K562 (cell line): ENCODE results near the gene OGDH. TPM values are rescaled to one million over a fixed set of nuclear protein-coding genes. Genes with fewer than 3 reads are reported as not detected.

ENCODE experiments used
- ATAC-seq: fragments of 200-7000 bp; cut with Tn5 transposase; 3 replicates; pipeline ENCODE4 v1.9.1; 2020; ENCODE audit warnings: moderate library complexity
- BruUV-seq: library from RNA; stranded (reverse); fragments of 400-500 nt; replicated peaks from 2 replicates; lab custom pipeline; 2021; lab: Mats Ljungman, UMichigan
- CTCF ChIA-PET: fragments of 300-600 bp; formaldehyde crosslinking; extraction: SDS; loops from one replicate; lab custom pipeline; 2021; ENCODE audit warnings: low intra/inter-chr PET ratio; lab: Yijun Ruan, JAX
- POLR2A ChIA-PET: fragments of 300-600, 350-650 bp; sonication (Branson Sonifier 250); formaldehyde crosslinking; extraction: SDS; loops from one replicate; lab custom pipeline; 2021; ENCODE audit warnings: antibody characterized with exemption, inconsistent platforms; lab: Yijun Ruan, JAX
- DNase-seq, 4 experiments: peaks; one replicate each; pipeline versions ENCODE4 v3.0.0 to v3.0.0-alpha.2; 2011 to 2018; ENCODE audit warnings: low spot score in 3 of 4, mixed read lengths in 3 of 4; ENCODE audit errors: extremely low read depth in 1 of 4
- FAIRE-seq: peaks from 2 replicates; lab custom pipeline; 2011; peaks lifted over from hg19 to GRCh38; lab: Jason Lieb, UNC
- H2AFZ ChIP-seq: 2 replicates; pipeline ENCODE4 v1.6.0; 2011; ENCODE audit warnings: low read depth, low read length, control low read depth, inconsistent platforms
- H3K27ac ChIP-seq: fragments of 200-600 bp; 3 replicates; pipeline ENCODE4 v1.8.0; 2011; ENCODE audit warnings: low read depth, mild to moderate bottlenecking, control low read depth, inconsistent platforms, low read length, moderate library complexity, mixed read lengths; ENCODE audit errors: extremely low read depth
- H3K27me3 ChIP-seq, 2 experiments: fragments of 300-600 bp in 1 of 2; 2 replicates in 1 of 2; 3 replicates in 1 of 2; pipeline versions ENCODE4 v1.6.0 to v1.8.0; 2011; ENCODE audit warnings: inconsistent platforms in 2 of 2, low read length in 2 of 2, mild to moderate bottlenecking in 1 of 2, mixed read lengths in 1 of 2, moderate library complexity in 1 of 2; ENCODE audit not compliant: control insufficient read depth in 2 of 2, insufficient read depth in 2 of 2
- H3K36me3 ChIP-seq: fragments of 300-600 bp; 3 replicates; pipeline ENCODE4 v1.8.0; 2011; ENCODE audit warnings: mild to moderate bottlenecking, low read length, inconsistent platforms; ENCODE audit not compliant: control insufficient read depth, insufficient read depth
- H3K4me1 ChIP-seq, 2 experiments: fragments of 200-600 bp in 1 of 2; replicated peaks in 1 of 2; 2 replicates in 1 of 2; 3 replicates in 1 of 2; pipeline versions ENCODE4 v1.5.1 to v1.8.0; 2011; ENCODE audit warnings: inconsistent platforms in 2 of 2, low read length in 2 of 2, mild to moderate bottlenecking in 1 of 2, mixed read lengths in 1 of 2, moderate library complexity in 1 of 2; ENCODE audit not compliant: control insufficient read depth in 2 of 2, insufficient read depth in 2 of 2
- H3K4me2 ChIP-seq: 2 replicates; pipeline ENCODE4 v1.6.1; 2011; ENCODE audit warnings: low read length, control low read depth, inconsistent platforms, mixed read lengths; ENCODE audit not compliant: insufficient read depth
- H3K4me3 ChIP-seq: fragments of 200-600 bp; sonication (generic), shearing (Covaris generic); 2 replicates; pipeline ENCODE4 v1.5.1; 2016; ENCODE audit warnings: control low read depth, inconsistent platforms
- H3K79me2 ChIP-seq: fragments of 200-600 bp; 3 replicates; pipeline ENCODE4 v1.8.0; 2011; ENCODE audit warnings: low read length, inconsistent platforms; ENCODE audit not compliant: control insufficient read depth, insufficient read depth
- H3K9ac ChIP-seq, 2 experiments: 2 replicates each; pipeline versions ENCODE4 v1.6.0 to v1.6.1; 2011; ENCODE audit warnings: low read depth in 2 of 2, low read length in 2 of 2, control low read depth in 1 of 2, inconsistent platforms in 1 of 2, mild to moderate bottlenecking in 1 of 2, mixed read lengths in 1 of 2; ENCODE audit not compliant: insufficient read depth in 1 of 2
- H3K9me1 ChIP-seq: one replicate; pipeline ENCODE4 v1.6.0; 2011; ENCODE audit warnings: inconsistent platforms, mild to moderate bottlenecking, low read length, moderate library complexity; ENCODE audit not compliant: control insufficient read depth, insufficient read depth
- H3K9me3 ChIP-seq: replicated peaks from 2 replicates; pipeline ENCODE4 v1.5.1; 2011; ENCODE audit warnings: low read depth, low read length, inconsistent platforms; ENCODE audit not compliant: control insufficient read depth, insufficient read depth
- H4K20me1 ChIP-seq: replicated peaks from 2 replicates; pipeline ENCODE4 v1.6.1; 2011; ENCODE audit warnings: low read length, inconsistent platforms, mixed read lengths; ENCODE audit not compliant: control insufficient read depth, insufficient read depth
- C11orf30 ChIP-seq: fragments of 450-650 bp; IDR thresholded peaks from 2 replicates; pipeline ENCODE4 v1.6.1; 2016; ENCODE audit warnings: low read depth, mild to moderate bottlenecking
- HES1 ChIP-seq: fragments of 450-650 bp; IDR thresholded peaks from 2 replicates; pipeline ENCODE4 v1.6.1; 2016; ENCODE audit warnings: low read depth, mild to moderate bottlenecking, moderate library complexity
- HMG20A ChIP-seq: fragments of 450-650 bp; formaldehyde crosslinking; conservative IDR thresholded peaks from 2 replicates; pipeline ENCODE4 v1.4.0; 2020; ENCODE audit warnings: mild to moderate bottlenecking, mixed read lengths
- POLR2G ChIP-seq: fragments of 200-400 bp; formaldehyde crosslinking; IDR thresholded peaks from 2 replicates; pipeline ENCODE4 v1.6.1; 2017; ENCODE audit warnings: low read depth, mild to moderate bottlenecking, antibody characterized with exemption, low read length, moderate library complexity
- ZNF316 ChIP-seq: fragments of 450-650 bp; IDR thresholded peaks from 2 replicates; pipeline ENCODE4 v1.6.1; 2016
- WGBS: fragments of 100-300 bp; shearing (Covaris generic); methylation state at CpG from one replicate; pipeline ENCODE4 v1.1.6; 2016; ENCODE audit warnings: low coverage, mixed read lengths; ENCODE audit not compliant: insufficient coverage; ENCODE audit errors: missing lambda C conversion rate; 5-methylcytosine and 5-hydroxymethylcytosine counted together
- in situ Hi-C: fragments of 300-500 bp; cut with MboI; formaldehyde crosslinking; loops from 4 replicates; pipeline ENCODE4 v1.15.0; 2018; ENCODE audit warnings: inconsistent platforms, mixed read lengths
- intact Hi-C: fragments of 100-400 bp; cut with micrococcal nuclease; formaldehyde crosslinking; loops from 2 replicates; pipeline ENCODE4 v1.14.2; 2022
- polyA plus RNA-seq, 8 experiments: library from polyadenylated mRNA; depleted of rRNA in 4 of 8; stranded (reverse) in 5 of 8; unstranded in 3 of 8; fragments of >200 nt; fragmentation: Nextera tagmentation in 2 of 8; fragmentation: Illumina TruSeq in 1 of 8; extraction: Ambion mirVana in 2 of 8; extraction: Trizol in 1 of 8; gene quantifications; 2 replicates each; pipeline versions ENCODE4 v1.2.1 to v1.2.3, GENCODE V29; 2011 to 2014; ENCODE audit warnings: inconsistent platforms in 1 of 8, missing spikeins in 1 of 8
- total RNA-seq, 7 experiments: library from RNA; depleted of rRNA in 6 of 7; stranded (reverse); fragments of >200 nt in 6 of 7; fragmentation: Illumina TruSeq in 2 of 7; extraction: Trizol in 2 of 7; gene quantifications; 2 replicates each; pipeline versions ENCODE4 v1.2.1 to v1.2.3, GENCODE V29; 2011 to 2021; ENCODE audit warnings: low replicate concordance in 1 of 7

The OGDH gene
- total and polyA plus RNA-seq, 9 of the 15 experiments (the other 6 are each of a cell fraction or from before 2014, with no cell fraction given), result 3.1 to 80.3 (median 23.5) TPM

DNA sequence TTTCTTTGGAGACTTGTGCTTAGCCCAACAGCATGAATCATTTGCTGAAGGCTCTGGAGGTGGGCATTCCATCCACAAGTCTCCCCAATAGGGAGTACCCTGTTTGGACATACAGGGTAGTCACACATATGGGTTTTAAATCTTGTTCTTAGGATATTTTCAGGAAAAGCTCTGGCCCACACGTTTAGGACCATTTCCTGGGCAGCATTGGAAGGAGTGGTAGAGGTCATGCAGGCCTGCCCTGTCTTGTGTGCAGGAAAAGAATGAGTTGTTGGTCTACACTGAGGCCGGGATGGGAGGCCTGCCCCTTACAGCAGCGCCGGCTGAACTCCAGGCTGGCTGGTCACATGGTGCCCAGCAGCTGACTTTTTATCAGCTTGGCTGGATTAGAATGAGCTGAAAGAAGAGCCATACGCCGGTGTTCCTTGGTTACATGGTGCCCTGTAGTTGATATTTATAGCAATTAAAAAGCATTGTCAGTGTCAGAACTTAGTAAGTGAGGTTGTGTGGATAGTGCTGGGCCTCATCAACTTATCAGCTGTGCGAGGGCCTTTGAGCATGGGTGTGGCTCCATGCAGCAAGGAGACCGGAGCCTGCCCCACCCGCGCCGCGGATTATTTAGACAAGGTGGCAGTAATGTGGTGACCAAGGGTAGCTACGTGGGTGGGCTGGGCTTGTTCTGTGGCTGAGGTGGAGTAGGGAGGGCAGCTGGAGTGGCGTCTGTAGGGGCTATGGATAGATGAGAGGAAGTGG, 28.6 kb downstream of the OGDH start (continued):
- TF ChIP-seq POLR2G, result peak; percentile 42; the same call in 1 of the 2 replicates

GRCh38 chr7:44636041-44636584, 29.7 kb downstream of the OGDH start:
- intact Hi-C loops, result loop anchor here (5.0 kb wide), 1 partner anchor 49 kb away; no protein-coding TSS in a partner anchor
- Histone ChIP-seq H3K9me3 (no peaks in the 10 kb centered on the region), H4K20me1 (peaks cover 6% of the 10 kb centered on the region; the same call in 1 of the 2 replicates), H3K4me3 (no peak overlapping the region), H3K9ac (peak overlapping the region in 1 of 2 experiments; percentile 72; a peak in 2 of 4 replicates), H2AFZ (no peak overlapping the region), H3K27me3 (no peaks in the 10 kb centered on the region), H3K4me1 (peaks cover 42 to 55% of the 10 kb centered on the region in 2 experiments), H3K9me1 (peaks cover 11% of the 10 kb centered on the region), H3K27ac (no peak overlapping the region), H3K4me2 (no peak overlapping the region), H3K79me2 (peaks cover 47% of the 10 kb centered on the region), H3K36me3 (peaks cover 32% of the 10 kb centered on the region; the same call in 2 of the 3 replicates)
- DNase-seq (no peak), FAIRE-seq (no peak), ATAC-seq (no peak)
- no TSS peak for BruUV-seq
- ChIA-PET POLR2A (interaction anchor here (1.0 to 3.8 kb wide), 5 partner anchors 10 to 22 kb away, joined by 3 to 15 read pairs (median 4); no protein-coding TSS in a partner anchor), CTCF (no interaction called here)
- TF ChIP-seq ZNF316 (peak; percentile 10; the same call in 1 of the 2 replicates), HES1 (no peak), HMG20A (no peak), C11orf30 (0 out of 2 replicates have a peak, but pooled peaks have one; percentile 13)
- 92% methylated on average over 3 of the region's 3 CpGs for WGBS
- in situ Hi-C loops, result no loop called here
